ENCODE results near the gene FBLN5. TPM values are rescaled to one million over a fixed set of nuclear protein-coding genes. Genes with fewer than 3 reads are reported as not detected.

Gene FBLN5
- total RNA-seq, 1 donor from 2014 or later: 41.5 TPM

- no peak for DNase-seq (ENCODE audit: low spot score in 2 of 2, unreplicated experiment in 2 of 2)
- no peak overlapping the region for H3K27ac Mint-ChIP-seq
- H3K36me3 Mint-ChIP-seq: no peaks in the 10 kb centered on the region
- H3K4me1 Mint-ChIP-seq: peaks cover 12% of the 10 kb centered on the region
- H3K27me3 Mint-ChIP-seq (ENCODE audit: low read depth): peaks cover 8% of the 10 kb centered on the region
- no peaks in the 10 kb centered on the region for H3K9me3 Mint-ChIP-seq
- H3K4me3 Mint-ChIP-seq: no peak overlapping the region
- TF ChIP-seq CTCF (IDR thresholded peaks at IDR 0.05; ENCODE audit: unreplicated experiment): peak; percentile 57
Measured at GRCh38 chr14:91893007-91893406, 54.5 kb downstream of the FBLN5 start.

- Mint-ChIP-seq H3K4me1 (peaks cover 7% of the 10 kb centered on the region), H3K4me3 (no peak overlapping the region), H3K36me3 (no peaks in the 10 kb centered on the region), H3K9me3 (no peaks in the 10 kb centered on the region), H3K27me3 (ENCODE audit: low read depth) (peaks cover 3% of the 10 kb centered on the region), H3K27ac (no peak overlapping the region)
- TF ChIP-seq CTCF (IDR thresholded peaks at IDR 0.05; ENCODE audit: unreplicated experiment): no peak
- no peak for DNase-seq (ENCODE audit: low spot score in 2 of 2, unreplicated experiment in 2 of 2)
Measured at GRCh38 chr14:91891721-91892220, 55.7 kb downstream of the FBLN5 start.

- Mint-ChIP-seq H3K27me3 (ENCODE audit: low read depth) (peaks cover 3% of the 10 kb centered on the region), H3K36me3 (no peaks in the 10 kb centered on the region), H3K4me1 (peaks cover 7% of the 10 kb centered on the region)
Measured at GRCh38 chr14:91891101-91891500, 56.4 kb downstream of the FBLN5 start.

GRCh38 chr14:91890291-91890749, 57.2 kb downstream of the FBLN5 start:
- H3K27ac Mint-ChIP-seq: peak overlapping the region; percentile 64
- H3K9me3 Mint-ChIP-seq: no peaks in the 10 kb centered on the region
- H3K4me3 Mint-ChIP-seq: no peak overlapping the region
- no peak for DNase-seq (ENCODE audit: low spot score in 2 of 2, unreplicated experiment in 2 of 2)
- peaks cover 7% of the 10 kb centered on the region for H3K4me1 Mint-ChIP-seq
- TF ChIP-seq CTCF (IDR thresholded peaks at IDR 0.05; ENCODE audit: unreplicated experiment): no peak
- no peaks in the 10 kb centered on the region for H3K27me3 Mint-ChIP-seq (ENCODE audit: low read depth)
- H3K36me3 Mint-ChIP-seq: no peaks in the 10 kb centered on the region

More at GRCh38 chr14:91891101-91891500, 56.4 kb downstream of the FBLN5 start:
- TF ChIP-seq CTCF (IDR thresholded peaks at IDR 0.05; ENCODE audit: unreplicated experiment): no peak
- no peak overlapping the region for H3K27ac Mint-ChIP-seq
- DNase-seq (ENCODE audit: low spot score in 2 of 2, unreplicated experiment in 2 of 2): no peak
- no peak overlapping the region for H3K4me3 Mint-ChIP-seq
- H3K9me3 Mint-ChIP-seq: no peaks in the 10 kb centered on the region

- Mint-ChIP-seq H3K27me3 (ENCODE audit: low read depth) (no peaks in the 10 kb centered on the region), H3K4me3 (no peak overlapping the region), H3K36me3 (no peaks in the 10 kb centered on the region), H3K4me1 (peaks cover 9% of the 10 kb centered on the region), H3K9me3 (no peaks in the 10 kb centered on the region), H3K27ac (peak overlapping the region; percentile 12)
- no peak for DNase-seq (ENCODE audit: low spot score in 2 of 2, unreplicated experiment in 2 of 2)
- no peak for TF ChIP-seq CTCF (IDR thresholded peaks at IDR 0.05; ENCODE audit: unreplicated experiment)
Measured at GRCh38 chr14:91889477-91890211, 57.9 kb downstream of the FBLN5 start.

All from mesothelial cell of epicardium (in vitro differentiated cells).